Mesothelial cell of epicardium (in vitro differentiated cells): ENCODE results near the gene PNPLA7. TPM values are rescaled to one million over a fixed set of nuclear protein-coding genes. Genes with fewer than 3 reads are reported as not detected.

Source experiments
- DNase-seq, 2 experiments: peaks; one replicate each; pipeline ENCODE4 v3.0.0; 2021; ENCODE audit warnings: low spot score in 2 of 2; ENCODE audit not compliant: unreplicated experiment in 2 of 2
- H3K27ac Mint-ChIP-seq: 2 replicates; pipeline ENCODE4 v1.8.0; 2021; ENCODE audit warnings: mixed read lengths
- H3K27me3 Mint-ChIP-seq: 2 replicates; pipeline ENCODE4 v1.8.0; 2021; ENCODE audit warnings: low read depth, mixed read lengths
- H3K36me3 Mint-ChIP-seq: 2 replicates; pipeline ENCODE4 v1.8.0; 2021; ENCODE audit warnings: mixed read lengths
- H3K4me1 Mint-ChIP-seq: 2 replicates; pipeline ENCODE4 v1.8.0; 2021; ENCODE audit warnings: mixed read lengths
- H3K4me3 Mint-ChIP-seq: 2 replicates; pipeline ENCODE4 v1.8.0; 2021; ENCODE audit warnings: mild to moderate bottlenecking, moderate library complexity, mixed read lengths
- H3K9me3 Mint-ChIP-seq: 2 replicates; pipeline ENCODE4 v1.8.0; 2021; ENCODE audit warnings: mixed read lengths
- CTCF ChIP-seq: fragments of 200-600 bp; sonication (generic); IDR thresholded peaks from one replicate; pipeline ENCODE4 v1.5.0; 2021; ENCODE audit warnings: antibody characterized with exemption; ENCODE audit not compliant: unreplicated experiment
- total RNA-seq: library from RNA; stranded (reverse); gene quantifications from 3 replicates; pipeline ENCODE4 v1.2.1, GENCODE V29; 2021

The PNPLA7 gene
- total RNA-seq, 1 donor from 2014 or later = 5.7 TPM

- Mint-ChIP-seq H3K4me1 (peaks cover 4% of the 10 kb centered on the region), H3K9me3 (no peaks in the 10 kb centered on the region), H3K27ac (no peak overlapping the region), H3K4me3 (no peak overlapping the region), H3K36me3 (peaks cover 3% of the 10 kb centered on the region), H3K27me3 (peaks cover 4% of the 10 kb centered on the region)
- no peak for TF ChIP-seq CTCF
- DNase-seq = no peak
These were observed 102.2 kb downstream of the PNPLA7 start for GRCh38 chr9:137447722-137448601.

GRCh38 chr9:137446851-137447471 lies 103.2 kb downstream of the PNPLA7 start:
- Mint-ChIP-seq H3K36me3 (peaks cover 3% of the 10 kb centered on the region), H3K27ac (peak overlapping the region; percentile 19)

GRCh38 chr9:137445930-137446431 lies 104.2 kb downstream of the PNPLA7 start:
- H3K9me3 Mint-ChIP-seq = no peaks in the 10 kb centered on the region
- H3K36me3 Mint-ChIP-seq = peaks cover 3% of the 10 kb centered on the region
- H3K27ac Mint-ChIP-seq = no peak overlapping the region
- peaks cover 7% of the 10 kb centered on the region for H3K4me1 Mint-ChIP-seq
- H3K4me3 Mint-ChIP-seq = no peak overlapping the region
- no peak for TF ChIP-seq CTCF
- DNase-seq = no peak
- peaks cover 8% of the 10 kb centered on the region for H3K27me3 Mint-ChIP-seq

More at GRCh38 chr9:137446851-137447471, 103.2 kb downstream of the PNPLA7 start:
- no peak overlapping the region for H3K4me3 Mint-ChIP-seq
- H3K9me3 Mint-ChIP-seq = no peaks in the 10 kb centered on the region
- peaks cover 6% of the 10 kb centered on the region for H3K27me3 Mint-ChIP-seq
- TF ChIP-seq CTCF = no peak
- no peak for DNase-seq
- peaks cover 5% of the 10 kb centered on the region for H3K4me1 Mint-ChIP-seq

GRCh38 chr9:137445275-137445807 lies 104.9 kb downstream of the PNPLA7 start:
- TF ChIP-seq CTCF = peak; percentile 89
- Mint-ChIP-seq H3K36me3 (peaks cover 3% of the 10 kb centered on the region), H3K9me3 (no peaks in the 10 kb centered on the region), H3K4me1 (peaks cover 7% of the 10 kb centered on the region), H3K27me3 (peaks cover 8% of the 10 kb centered on the region), H3K4me3 (no peak overlapping the region), H3K27ac (no peak overlapping the region)
- peak in 1 of 2 experiments; percentile 85 for DNase-seq

GRCh38 chr9:137444106-137444790 lies 106.0 kb downstream of the PNPLA7 start:
- Mint-ChIP-seq H3K36me3 (peaks cover 3% of the 10 kb centered on the region), H3K27me3 (peaks cover 8% of the 10 kb centered on the region), H3K4me3 (no peak overlapping the region), H3K4me1 (peaks cover 7% of the 10 kb centered on the region), H3K27ac (no peak overlapping the region), H3K9me3 (no peaks in the 10 kb centered on the region)
- no peak for TF ChIP-seq CTCF
- no peak for DNase-seq
